Measurements from ENCODE around the gene FAM3B.

FAM3B gene

GRCh38 chr21:41318218-41318617 lies 1.6 kb downstream of the FAM3B start:
- no peak overlapping the region for H3K4me3 ChIP-seq (ENCODE audit: low read depth, low read length)

DNA sequence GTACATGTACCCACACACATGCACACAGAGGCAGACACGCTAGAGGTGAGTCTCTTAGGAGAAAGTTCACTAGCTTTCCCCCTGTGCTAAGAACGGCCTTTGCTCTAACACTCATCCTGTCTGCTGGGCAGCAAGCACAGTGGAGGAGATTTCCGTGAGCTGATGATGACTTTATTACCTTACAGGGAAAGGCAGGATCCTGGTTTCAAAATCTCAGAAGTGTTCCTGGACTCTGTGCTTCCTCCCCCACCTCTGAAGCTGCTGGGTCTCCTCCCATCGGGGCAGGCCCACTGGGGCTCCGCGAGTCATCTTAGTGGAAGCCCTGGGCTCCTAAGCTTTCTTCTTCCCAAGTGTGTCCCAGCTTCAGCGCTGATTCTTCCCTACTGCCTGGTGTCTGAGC lies 2.7 kb downstream of the FAM3B start:
- no peak overlapping the region for H3K4me3 ChIP-seq (ENCODE audit: low read depth, low read length)

GRCh38 chr21:41321211-41321907 lies 4.8 kb downstream of the FAM3B start:
- H3K4me3 ChIP-seq (ENCODE audit: low read depth, low read length) = no peak overlapping the region

- H3K4me3 ChIP-seq (ENCODE audit: low read depth, low read length) = no peak overlapping the region
Measured at GRCh38 chr21:41321908-41322495, 5.4 kb downstream of the FAM3B start.

DNA sequence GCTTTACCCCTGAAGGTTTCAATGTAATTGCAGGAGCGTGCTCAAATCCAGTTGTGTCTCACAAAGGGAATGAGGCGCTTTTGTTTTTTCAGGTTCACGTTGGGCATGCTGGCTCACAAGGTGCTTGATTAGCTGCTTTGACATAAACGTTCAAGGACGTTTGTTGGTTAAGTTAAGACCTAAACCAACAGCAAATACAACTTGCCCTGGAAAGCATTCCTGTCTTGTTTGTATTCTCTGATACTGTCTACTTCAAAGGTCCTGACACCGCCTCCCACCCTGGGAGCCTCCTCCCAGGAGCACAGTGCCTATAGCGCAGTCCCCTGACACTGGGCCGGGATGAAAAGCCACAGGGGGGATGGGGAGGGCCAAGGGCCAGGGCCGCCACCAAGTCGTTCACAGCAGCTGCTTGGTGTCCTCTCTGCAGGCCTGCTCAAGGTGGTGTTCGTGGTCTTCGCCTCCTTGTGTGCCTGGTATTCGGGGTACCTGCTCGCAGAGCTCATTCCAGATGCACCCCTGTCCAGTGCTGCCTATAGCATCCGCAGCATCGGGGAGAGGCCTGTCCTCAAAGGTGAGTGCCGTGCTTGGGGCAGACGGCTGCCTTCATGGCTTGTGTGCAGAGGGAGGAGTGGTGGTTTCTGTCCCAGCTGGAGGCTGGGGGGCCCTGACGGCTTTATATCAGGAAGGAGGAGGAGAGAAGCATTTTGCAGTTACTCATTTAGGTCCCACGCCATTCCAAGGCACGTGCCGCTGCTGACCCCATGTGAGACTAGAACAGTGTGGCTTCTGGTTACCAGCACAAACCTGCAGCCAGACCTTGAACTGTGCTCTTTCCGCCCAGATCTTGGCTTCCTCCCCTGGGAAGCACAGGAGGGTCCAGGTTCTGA lies 6.1 kb downstream of the FAM3B start:
- H3K4me3 ChIP-seq (ENCODE audit: low read depth, low read length) = no peak overlapping the region

DNA sequence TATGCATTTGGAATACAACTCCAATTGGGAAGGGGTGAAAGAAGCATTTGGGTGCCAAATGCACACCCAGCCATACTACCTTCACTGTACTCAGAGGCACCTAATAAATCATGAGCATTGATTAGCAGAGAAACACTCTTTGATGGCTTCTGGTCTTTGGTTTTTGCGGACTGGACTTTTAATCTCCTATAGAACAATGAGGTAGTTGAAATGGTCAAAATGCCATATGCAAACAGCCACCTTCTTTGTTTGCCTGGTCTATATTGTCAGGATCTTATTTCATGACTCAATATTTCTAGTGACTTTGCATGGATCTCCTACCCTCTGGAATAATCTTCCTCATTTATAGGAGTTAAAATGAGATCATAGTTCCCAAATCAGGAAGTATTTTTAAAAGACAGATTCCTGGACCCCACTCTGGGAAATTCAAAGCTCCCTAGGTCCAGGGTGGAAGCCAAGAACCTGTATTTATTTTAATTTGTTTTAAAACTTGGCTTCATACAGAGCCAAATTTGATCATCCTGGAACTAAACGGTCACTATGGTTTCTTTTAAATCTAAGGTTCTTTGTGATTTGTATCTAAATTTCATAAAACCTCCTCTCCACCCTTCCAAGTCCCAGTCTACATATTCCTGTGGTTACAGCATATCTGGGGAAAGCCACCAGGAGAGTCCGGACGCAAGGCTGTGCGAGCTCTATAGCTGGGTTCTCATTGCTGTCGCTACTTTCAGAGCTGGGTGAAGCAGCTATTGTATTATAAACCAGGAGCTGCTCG lies 8.7 kb downstream of the FAM3B start:
- H3K4me3 ChIP-seq (ENCODE audit: low read depth, low read length) = no peak overlapping the region

DNA sequence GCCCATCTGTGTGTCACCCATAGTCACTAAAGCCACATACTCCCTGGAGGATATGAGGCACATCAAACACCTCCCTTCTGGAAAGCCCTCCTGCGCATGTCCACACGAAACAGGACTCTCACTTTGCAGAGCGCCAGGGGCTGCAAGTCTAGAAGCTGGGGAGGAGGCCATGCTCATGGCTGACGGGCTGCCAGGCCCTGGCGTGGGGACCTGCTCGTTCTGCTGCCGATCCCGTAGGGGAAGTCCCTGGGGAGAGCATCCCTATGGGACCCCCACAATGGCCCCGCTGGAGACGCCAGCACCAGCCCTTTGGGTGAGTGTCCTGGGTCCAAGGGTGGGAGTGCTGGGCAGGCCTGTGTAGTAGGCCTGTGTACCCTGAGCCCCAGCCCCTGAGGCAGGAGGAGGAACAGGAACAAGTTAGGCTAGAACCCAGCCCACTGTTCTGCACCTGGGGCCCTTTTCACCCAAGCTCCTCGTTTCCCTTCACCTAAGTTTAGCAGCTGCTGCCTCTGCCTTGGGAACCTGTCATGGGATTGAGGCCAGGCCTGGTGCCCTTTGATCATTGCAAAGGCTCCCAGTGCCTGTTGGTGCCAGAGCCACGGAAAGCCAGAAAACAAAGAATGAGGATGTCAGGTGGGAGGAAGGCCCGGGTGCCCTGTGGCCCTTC lies 9.9 kb downstream of the FAM3B start:
- no peak overlapping the region for H3K4me3 ChIP-seq (ENCODE audit: low read depth, low read length)

- H3K4me3 ChIP-seq (ENCODE audit: low read depth, low read length) = no peak overlapping the region
Measured at GRCh38 chr21:41327753-41328152, 11.2 kb downstream of the FAM3B start.

GRCh38 chr21:41328660-41329607 lies 12.3 kb downstream of the FAM3B start:
- H3K4me3 ChIP-seq (ENCODE audit: low read depth, low read length) = no peak overlapping the region

GRCh38 chr21:41333752-41334151 lies 17.2 kb downstream of the FAM3B start:
- H3K4me3 ChIP-seq (ENCODE audit: low read depth, low read length) = no peak overlapping the region

GRCh38 chr21:41337515-41337914 lies 20.9 kb downstream of the FAM3B start:
- H3K4me3 ChIP-seq (ENCODE audit: low read depth, low read length) = no peak overlapping the region

DNA sequence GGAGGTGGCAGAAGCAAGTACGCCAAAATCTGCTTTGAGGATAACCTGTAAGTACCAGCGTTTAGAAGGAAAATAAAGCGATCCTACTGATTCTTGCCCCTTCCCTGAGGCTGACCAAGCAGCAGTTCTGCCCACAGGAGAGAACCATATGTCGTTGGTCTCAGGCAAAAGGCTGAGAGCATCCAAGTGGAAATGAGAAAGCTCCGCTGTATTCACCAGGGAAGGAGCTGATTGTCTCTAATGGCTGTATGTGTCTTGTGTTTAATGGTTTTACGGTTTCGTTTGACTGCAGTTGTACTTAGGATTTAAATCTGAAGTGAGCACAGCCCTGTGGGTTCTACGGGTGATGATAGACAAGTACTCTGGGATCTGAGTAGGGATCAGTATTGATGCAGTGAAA lies 21.9 kb downstream of the FAM3B start:
- H3K4me3 ChIP-seq (ENCODE audit: low read depth, low read length) = no peak overlapping the region

DNA sequence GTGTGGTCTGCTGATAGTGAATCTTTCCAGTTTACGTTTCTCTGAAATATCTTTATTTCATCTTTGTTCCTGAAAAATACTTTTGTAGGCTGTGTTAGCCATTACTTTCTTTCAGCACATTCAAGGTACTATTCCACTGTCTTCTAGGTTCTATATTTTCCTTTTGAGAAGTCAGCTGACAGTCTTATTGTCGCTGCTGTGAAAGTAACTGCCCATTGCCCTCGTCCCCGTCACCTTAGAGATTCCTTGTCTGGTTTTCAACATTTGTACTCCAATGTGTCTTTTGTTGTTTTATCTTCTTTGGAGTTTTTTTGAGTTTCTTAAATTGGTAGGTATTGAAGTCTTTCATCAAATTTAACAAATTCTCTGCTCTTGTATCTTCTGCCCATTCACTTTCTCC lies 25.4 kb downstream of the FAM3B start:
- H3K4me3 ChIP-seq (ENCODE audit: low read depth, low read length) = no peak overlapping the region

DNA sequence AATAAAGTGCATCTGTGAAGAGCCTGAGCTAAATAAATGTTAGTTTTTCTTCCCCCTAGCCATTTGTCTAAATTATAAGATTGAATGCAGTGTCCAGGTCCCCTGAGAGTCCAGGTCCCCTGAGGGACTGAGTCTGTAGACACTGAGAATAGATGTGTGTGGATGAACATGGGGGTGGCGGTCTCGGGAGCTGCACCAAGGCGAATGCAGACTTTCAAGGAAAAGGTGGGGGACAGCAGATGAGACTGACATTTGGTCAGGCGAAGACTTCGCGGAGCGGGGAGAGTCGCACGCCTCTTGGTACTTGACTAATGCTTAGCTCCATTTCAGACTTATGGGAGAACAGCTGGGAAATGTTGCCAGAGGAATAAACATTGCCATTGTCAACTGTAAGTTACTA lies 27.5 kb downstream of the FAM3B start:
- H3K4me3 ChIP-seq (ENCODE audit: low read depth, low read length) = no peak overlapping the region

- no peak overlapping the region for H3K4me3 ChIP-seq (ENCODE audit: low read depth, low read length)
Measured at GRCh38 chr21:41345356-41345755, 28.8 kb downstream of the FAM3B start.

GRCh38 chr21:41345934-41346685 lies 29.5 kb downstream of the FAM3B start:
- H3K4me3 ChIP-seq (ENCODE audit: low read depth, low read length) = no peak overlapping the region

DNA sequence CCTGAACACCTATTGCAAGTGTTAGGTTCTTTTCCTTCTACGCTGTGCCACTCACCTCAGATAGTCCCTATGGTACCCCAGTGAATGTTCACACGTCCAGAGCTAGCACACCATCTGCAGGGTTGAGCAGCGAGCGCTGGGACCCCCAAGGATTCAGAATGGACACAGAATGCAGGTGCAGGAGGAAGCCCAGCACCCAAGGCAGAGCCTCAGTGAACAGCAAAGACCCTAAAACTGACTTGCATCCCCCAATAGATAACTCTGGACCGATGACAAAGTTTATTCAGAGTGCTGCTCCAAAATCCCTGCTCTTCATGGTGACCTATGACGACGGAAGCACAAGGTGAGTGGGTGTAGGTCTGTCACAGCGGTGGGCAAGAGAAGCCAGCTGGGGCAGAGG lies 30.2 kb downstream of the FAM3B start:
- H3K4me3 ChIP-seq (ENCODE audit: low read depth, low read length) = no peak overlapping the region

DNA sequence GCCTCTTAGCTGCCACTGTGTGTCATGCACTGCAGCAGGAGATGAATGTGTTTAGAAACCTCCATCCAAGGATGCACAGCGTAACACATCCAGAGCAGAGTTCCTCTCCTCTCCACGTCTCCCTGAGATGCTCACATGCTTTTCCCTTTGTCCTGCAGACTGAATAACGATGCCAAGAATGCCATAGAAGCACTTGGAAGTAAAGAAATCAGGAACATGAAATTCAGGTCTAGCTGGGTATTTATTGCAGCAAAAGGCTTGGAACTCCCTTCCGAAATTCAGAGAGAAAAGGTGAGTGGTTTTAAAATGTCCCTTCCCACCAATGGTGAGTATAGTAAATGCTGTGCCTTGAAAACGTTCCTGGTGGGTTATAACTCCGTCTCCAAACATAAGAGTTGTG lies 31.8 kb downstream of the FAM3B start:
- no peak overlapping the region for H3K4me3 ChIP-seq (ENCODE audit: low read depth, low read length)

GRCh38 chr21:41349126-41349525 lies 32.5 kb downstream of the FAM3B start:
- H3K4me3 ChIP-seq (ENCODE audit: low read depth, low read length) = no peak overlapping the region
